Measurements from ENCODE around the gene PRTFDC1.
"Not testable (repeated sequence)": the region's sequence is repeated elsewhere in the genome, so short reads cannot be mapped to it uniquely, and the experiment has no call there.

The PRTFDC1 gene

GRCh38 chr10:24840784-24841183, 111.6 kb downstream of the PRTFDC1 start:
- DNase-seq: no peak

DNA sequence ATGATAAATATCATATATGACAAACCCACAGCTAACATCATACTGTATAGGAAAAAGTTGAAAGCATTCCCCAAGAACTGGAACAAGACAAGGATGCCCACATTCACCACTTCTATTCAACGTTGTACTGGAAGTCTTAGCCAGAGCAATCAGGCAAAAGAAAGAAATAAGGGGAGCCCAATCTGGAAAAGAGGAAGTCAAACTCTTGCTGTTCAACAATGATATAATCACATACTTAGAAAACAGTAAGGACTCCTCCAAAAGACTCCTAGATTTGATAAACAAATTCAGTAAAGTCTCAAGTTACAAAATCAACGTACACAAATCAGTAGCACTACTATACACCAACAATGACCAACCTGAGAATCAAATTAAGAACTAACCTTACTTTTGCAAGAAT, 114.6 kb downstream of the PRTFDC1 start:
- not testable (repeated sequence) for DNase-seq

- DNase-seq: no peak
These were observed 117.5 kb downstream of the PRTFDC1 start for GRCh38 chr10:24834869-24835268.

- DNase-seq: no peak
These were observed 126.4 kb downstream of the PRTFDC1 start for GRCh38 chr10:24826009-24826408.

GRCh38 chr10:24825551-24825950, 126.9 kb downstream of the PRTFDC1 start:
- DNase-seq: no peak

DNA sequence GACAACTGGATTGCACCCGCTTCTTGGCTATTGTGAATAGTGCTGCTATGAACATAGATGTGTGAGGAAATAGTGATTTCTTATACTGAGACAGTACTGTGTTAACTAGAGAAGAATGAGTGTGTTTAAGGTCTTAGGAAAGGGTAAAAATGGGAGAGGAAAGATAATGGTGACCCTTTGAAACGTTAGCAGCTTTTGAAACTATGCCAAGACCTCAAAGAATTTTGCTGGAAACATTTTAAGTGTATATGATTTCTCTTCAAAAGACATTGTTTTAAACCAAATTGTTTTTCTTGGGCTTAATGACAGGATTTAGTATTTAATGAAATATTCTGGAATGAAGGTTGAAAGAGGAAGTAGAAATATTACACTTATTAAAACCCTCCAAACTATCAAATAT, 127.9 kb downstream of the PRTFDC1 start:
- DNase-seq: no peak

DNA sequence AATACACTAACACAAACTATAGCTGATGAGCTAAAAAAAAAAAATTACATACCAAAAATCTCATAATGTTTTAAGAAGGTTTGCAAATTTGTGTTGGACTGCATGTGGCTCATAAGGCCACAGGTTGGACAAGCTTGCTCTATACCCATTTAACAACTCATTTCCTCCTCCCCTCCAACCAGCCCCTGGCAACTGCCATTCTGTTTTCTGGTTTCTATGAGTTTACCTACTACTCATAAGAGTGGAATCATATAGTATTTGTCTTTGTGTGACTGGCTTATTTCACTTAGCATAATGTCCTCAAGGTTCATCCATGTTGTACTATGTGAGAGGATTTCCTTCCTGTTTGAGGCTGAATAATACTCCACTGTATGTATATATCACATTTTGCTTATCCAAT, 128.3 kb downstream of the PRTFDC1 start:
- DNase-seq: no peak

DNA sequence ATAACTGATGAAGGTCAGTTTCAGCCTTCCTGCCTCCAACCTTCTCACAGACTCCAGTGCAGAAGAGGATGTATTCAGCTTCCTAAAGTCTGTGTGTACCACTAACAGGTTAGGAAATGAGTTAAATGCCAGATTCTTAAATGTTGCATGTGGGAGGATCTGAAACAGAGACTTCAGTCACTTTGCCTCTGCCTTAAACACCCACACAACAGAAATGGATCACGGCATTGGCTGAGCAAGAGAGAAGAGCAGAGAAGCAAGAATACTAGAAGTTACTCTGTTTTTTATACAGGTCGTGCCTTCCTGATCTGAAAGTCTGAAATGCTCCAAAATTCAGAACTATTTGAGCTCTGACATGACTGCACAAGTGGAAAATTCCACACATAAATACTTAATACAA, 129.8 kb downstream of the PRTFDC1 start:
- no peak for DNase-seq

DNA sequence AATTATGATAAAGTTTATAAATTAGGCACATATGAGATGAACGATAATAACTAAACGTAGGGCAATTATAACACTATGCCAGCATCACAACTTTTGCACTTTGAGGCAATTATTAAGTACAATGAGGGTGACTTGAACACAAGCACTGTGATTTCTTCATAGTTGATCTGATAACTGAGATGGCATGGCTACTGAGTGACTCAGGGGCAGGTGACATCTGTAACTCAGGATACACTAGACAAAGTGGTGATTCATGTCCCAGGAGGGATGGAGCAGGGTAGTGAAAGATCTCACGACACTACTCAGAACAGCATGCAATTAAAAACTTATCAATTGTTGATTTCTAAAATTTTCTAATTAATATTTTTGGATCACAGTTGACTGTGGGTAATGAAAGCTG, 130.4 kb downstream of the PRTFDC1 start:
- DNase-seq: no peak

DNA sequence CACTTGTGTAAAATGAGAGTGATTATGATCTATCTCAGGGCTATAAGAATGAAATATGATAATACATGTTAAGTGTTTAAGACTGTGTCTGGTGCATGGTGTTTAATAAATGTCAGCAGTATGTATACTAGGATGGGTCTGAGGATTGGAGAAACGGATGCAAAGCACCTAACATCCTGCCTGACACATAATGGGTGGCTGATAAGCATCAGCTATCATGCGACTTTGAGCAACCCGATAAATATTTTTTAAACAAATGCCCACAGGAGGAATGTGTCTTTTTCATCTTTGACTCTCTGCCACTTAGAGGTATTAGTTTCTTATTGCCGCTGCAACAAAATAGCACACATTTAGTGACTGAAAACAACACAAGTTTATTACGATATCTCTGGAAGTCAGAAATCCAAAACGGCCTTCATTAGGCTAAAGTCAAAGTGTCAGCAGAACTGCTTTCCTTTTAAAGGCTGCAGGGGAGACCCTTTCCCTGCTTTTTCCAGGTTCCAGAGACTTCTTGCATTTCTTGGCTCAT, 135.5 kb downstream of the PRTFDC1 start:
- DNase-seq: no peak

- no peak for DNase-seq
These were observed 137.7 kb downstream of the PRTFDC1 start for GRCh38 chr10:24814568-24815313.

DNA sequence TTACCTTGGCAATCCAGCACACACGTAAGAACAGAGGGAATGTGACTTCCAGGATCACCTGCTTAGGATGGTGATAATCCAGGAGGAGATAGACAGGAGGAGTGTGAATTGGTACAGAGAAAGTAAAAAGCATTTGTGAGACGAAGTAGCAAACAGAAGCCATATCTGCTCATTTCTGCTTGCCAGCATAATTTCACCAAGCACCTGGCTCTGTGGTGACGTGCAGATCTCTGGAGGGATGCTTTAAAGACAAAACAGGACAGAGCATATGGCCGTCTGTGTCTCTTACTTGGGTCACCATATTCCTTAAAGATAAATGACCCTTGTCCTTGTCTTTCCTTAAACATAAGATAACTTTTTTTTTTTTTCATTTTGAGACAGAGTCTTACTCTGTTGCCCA, 138.6 kb downstream of the PRTFDC1 start:
- no peak for DNase-seq

GRCh38 chr10:24806262-24806661, 146.1 kb downstream of the PRTFDC1 start:
- DNase-seq: no peak

DNA sequence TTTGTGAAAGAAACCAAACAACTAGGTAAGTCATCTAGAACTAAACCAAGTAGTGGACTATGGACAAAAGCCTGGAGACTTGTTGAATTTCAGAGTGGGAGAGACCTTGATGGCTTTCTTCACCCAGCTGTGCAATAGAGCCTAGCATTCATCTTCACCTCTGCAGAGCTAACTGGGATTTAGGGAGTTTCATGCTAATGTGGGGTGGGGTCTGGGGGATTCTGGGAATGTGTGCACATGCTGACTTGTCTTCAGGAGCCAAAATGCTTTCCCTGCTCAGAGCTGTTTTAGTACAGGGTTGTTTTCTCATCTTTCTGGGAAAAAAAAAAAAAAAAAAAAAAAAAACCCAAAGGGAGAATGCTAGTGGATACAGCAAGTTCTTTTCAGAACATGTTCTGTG, 147.4 kb downstream of the PRTFDC1 start:
- DNase-seq: no peak

DNA sequence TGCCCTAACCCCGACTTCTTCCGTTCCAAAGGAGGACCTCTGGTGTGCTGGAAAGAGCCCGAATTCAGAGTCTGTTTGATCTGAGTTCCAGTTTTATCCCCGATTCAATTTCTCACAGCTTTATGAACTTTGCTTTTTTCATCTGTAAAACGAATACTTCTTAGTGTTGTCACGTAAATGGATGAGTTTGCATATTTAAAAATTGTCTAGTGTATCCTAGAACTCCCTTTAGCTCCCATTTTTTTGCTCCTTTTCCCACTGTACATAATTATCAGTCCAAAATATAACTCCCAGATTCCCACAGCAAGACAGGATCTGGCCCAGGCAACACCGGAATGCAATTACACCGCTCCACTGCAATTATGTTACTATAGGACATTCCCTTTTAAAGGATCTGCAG, 148.0 kb downstream of the PRTFDC1 start:
- DNase-seq: no peak

- DNase-seq: no peak
These were observed 150.0 kb downstream of the PRTFDC1 start for GRCh38 chr10:24802378-24802777.

DNA sequence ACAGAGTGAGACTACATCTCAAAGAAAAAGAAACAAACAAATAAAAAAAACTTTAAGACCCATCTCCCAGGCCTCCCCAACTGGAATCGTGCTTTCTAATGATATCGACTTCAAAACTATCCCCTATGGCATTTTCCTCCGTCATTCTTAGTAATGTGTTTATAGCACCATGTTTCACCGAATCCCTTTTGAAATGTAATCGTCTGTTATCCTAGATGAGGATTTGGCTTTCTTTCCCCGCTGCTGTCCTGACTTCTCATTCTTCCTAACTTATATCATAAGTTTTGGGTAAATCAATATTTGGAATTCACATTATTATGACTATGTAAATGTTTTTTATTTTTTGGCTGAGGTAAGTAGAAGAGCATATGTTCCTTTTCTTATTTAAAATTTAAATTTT, 151.5 kb downstream of the PRTFDC1 start:
- DNase-seq: no peak

Data from activated CD8-positive, alpha-beta memory T cell treated with anti-CD3 and anti-CD28 coated beads, Interleukin-2, amount 50 U/mL, for 48 hours (primary cell).